ENCODE data around the gene CLIP4.

Gene CLIP4

GRCh38 chr2:29096969-29097368 is 18.2 kb upstream of the CLIP4 start:
- TF ChIP-seq EZH2phosphoT487 (IDR thresholded peaks at IDR 0.05; ENCODE audit: borderline replicate concordance, low read length) (no peak), CTCF (IDR thresholded peaks at IDR 0.05; ENCODE audit: low read depth, low read length, poor library complexity, severe bottlenecking) (no peak)
- Histone ChIP-seq H3K4me3 (ENCODE audit: low read length) (no peak overlapping the region), H3K79me2 (ENCODE audit: control insufficient read depth, low read length) (no peaks in the 10 kb centered on the region), H3K4me2 (ENCODE audit: low read length) (no peak overlapping the region), H3K36me3 (ENCODE audit: control insufficient read depth, low read length) (no peaks in the 10 kb centered on the region), H4K20me1 (ENCODE audit: control insufficient read depth, insufficient read depth, low read depth, low read length) (no peaks in the 10 kb centered on the region), H3K9me2 (replicated peaks; ENCODE audit: control insufficient read depth, low read length) (no peaks in the 10 kb centered on the region), H3K4me1 (ENCODE audit: control insufficient read depth, low read length) (no peaks in the 10 kb centered on the region), H3K27ac (ENCODE audit: low read depth, low read length) (no peak overlapping the region), H3K9me3 (ENCODE audit: control insufficient read depth, insufficient read depth, low read length) (no peaks in the 10 kb centered on the region), H3F3A (ENCODE audit: control insufficient read depth, insufficient read depth) (no peaks in the 10 kb centered on the region), H3K27me3 (ENCODE audit: control insufficient read depth, low read length) (peaks cover 4% of the 10 kb centered on the region; the same call in 1 of the 2 replicates)

- no peaks in the 10 kb centered on the region for H3F3A ChIP-seq (ENCODE audit: control insufficient read depth, insufficient read depth)
- H3K36me3 ChIP-seq (ENCODE audit: control insufficient read depth, low read length) = no peaks in the 10 kb centered on the region
- H3K9me2 ChIP-seq (replicated peaks; ENCODE audit: control insufficient read depth, low read length) = no peaks in the 10 kb centered on the region
- H3K27me3 ChIP-seq (ENCODE audit: control insufficient read depth, low read length) = peaks cover 4% of the 10 kb centered on the region; the same call in 1 of the 2 replicates
- no peak overlapping the region for H3K27ac ChIP-seq (ENCODE audit: low read depth, low read length)
- TF ChIP-seq CTCF (IDR thresholded peaks at IDR 0.05; ENCODE audit: low read depth, low read length, poor library complexity, severe bottlenecking) (no peak), EZH2phosphoT487 (IDR thresholded peaks at IDR 0.05; ENCODE audit: borderline replicate concordance, low read length) (no peak)
- no peak overlapping the region for H3K4me3 ChIP-seq (ENCODE audit: low read length)
- no peaks in the 10 kb centered on the region for H3K4me1 ChIP-seq (ENCODE audit: control insufficient read depth, low read length)
- H3K9me3 ChIP-seq (ENCODE audit: control insufficient read depth, insufficient read depth, low read length) = no peaks in the 10 kb centered on the region
- no peak overlapping the region for H3K4me2 ChIP-seq (ENCODE audit: low read length)
- no peaks in the 10 kb centered on the region for H3K79me2 ChIP-seq (ENCODE audit: control insufficient read depth, low read length)
- H4K20me1 ChIP-seq (ENCODE audit: control insufficient read depth, insufficient read depth, low read depth, low read length) = no peaks in the 10 kb centered on the region
Observed at GRCh38 chr2:29097569-29097968, 17.6 kb upstream of the CLIP4 start.

GRCh38 chr2:29100564-29100963 is 14.7 kb upstream of the CLIP4 start:
- Histone ChIP-seq H3K4me2 (ENCODE audit: low read length) (no peak overlapping the region), H3K27ac (ENCODE audit: low read depth, low read length) (no peak overlapping the region), H3F3A (ENCODE audit: control insufficient read depth, insufficient read depth) (no peaks in the 10 kb centered on the region), H3K4me3 (ENCODE audit: low read length) (no peak overlapping the region), H4K20me1 (ENCODE audit: control insufficient read depth, insufficient read depth, low read depth, low read length) (no peaks in the 10 kb centered on the region), H3K9me2 (replicated peaks; ENCODE audit: control insufficient read depth, low read length) (no peaks in the 10 kb centered on the region), H3K27me3 (ENCODE audit: control insufficient read depth, low read length) (peaks cover 7% of the 10 kb centered on the region; the same call in 1 of the 2 replicates), H3K9me3 (ENCODE audit: control insufficient read depth, insufficient read depth, low read length) (no peaks in the 10 kb centered on the region), H3K79me2 (ENCODE audit: control insufficient read depth, low read length) (no peaks in the 10 kb centered on the region), H3K4me1 (ENCODE audit: control insufficient read depth, low read length) (no peaks in the 10 kb centered on the region), H3K36me3 (ENCODE audit: control insufficient read depth, low read length) (no peaks in the 10 kb centered on the region)
- TF ChIP-seq EZH2phosphoT487 (IDR thresholded peaks at IDR 0.05; ENCODE audit: borderline replicate concordance, low read length) (no peak), CTCF (IDR thresholded peaks at IDR 0.05; ENCODE audit: low read depth, low read length, poor library complexity, severe bottlenecking) (no peak)
